Astrocyte (in vitro differentiated cells and primary cell): ENCODE data around the gene RFX1. TPM values are rescaled to one million over a fixed set of nuclear protein-coding genes. Genes with fewer than 3 reads are reported as not detected.

Experiments used
- DNase-seq: peaks from one replicate; pipeline ENCODE4 v3.0.0-alpha.2; 2010; ENCODE audit warnings: low read depth
- FAIRE-seq: peaks from 2 replicates; lab custom pipeline; 2011; peaks lifted over from hg19 to GRCh38; lab: Jason Lieb, UNC
- H2AFZ ChIP-seq: 2 replicates; pipeline ENCODE4 v1.6.0; 2012; ENCODE audit warnings: low read depth, low read length, inconsistent platforms
- H3K27ac ChIP-seq: 2 replicates; pipeline ENCODE4 v1.5.1; 2011; ENCODE audit warnings: low read depth, low read length, inconsistent platforms
- H3K27me3 ChIP-seq: 2 replicates; pipeline ENCODE4 v1.6.0; 2011; ENCODE audit warnings: low read length, inconsistent platforms; ENCODE audit not compliant: insufficient read depth
- H3K36me3 ChIP-seq: 2 replicates; pipeline ENCODE4 v1.5.1; 2011; ENCODE audit warnings: low read length, inconsistent platforms; ENCODE audit not compliant: insufficient read depth
- H3K4me1 ChIP-seq: 2 replicates; pipeline ENCODE4 v1.5.1; 2011; ENCODE audit warnings: low read length, inconsistent platforms; ENCODE audit not compliant: insufficient read depth
- H3K4me2 ChIP-seq: 2 replicates; pipeline ENCODE4 v1.6.0; 2012; ENCODE audit warnings: low read length, inconsistent platforms
- H3K4me3 ChIP-seq: 2 replicates; pipeline ENCODE4 v1.5.1; 2011; ENCODE audit warnings: low read depth, mild to moderate bottlenecking, low read length, inconsistent platforms; ENCODE audit not compliant: insufficient read depth
- H3K79me2 ChIP-seq: 2 replicates; pipeline ENCODE4 v1.6.0; 2012; ENCODE audit warnings: mild to moderate bottlenecking, low read length, inconsistent platforms; ENCODE audit not compliant: insufficient read depth
- H3K9ac ChIP-seq: 2 replicates; pipeline ENCODE4 v1.6.0; 2012; ENCODE audit warnings: mild to moderate bottlenecking, low read length, inconsistent platforms
- H3K9me3 ChIP-seq: 2 replicates; pipeline ENCODE4 v1.5.1; 2012; ENCODE audit warnings: low read depth, mild to moderate bottlenecking, low read length, inconsistent platforms; ENCODE audit not compliant: insufficient read depth
- H4K20me1 ChIP-seq: 2 replicates; pipeline ENCODE4 v1.6.0; 2012; ENCODE audit warnings: low read length, inconsistent platforms; ENCODE audit not compliant: insufficient read depth
- H3K27ac Mint-ChIP-seq: one replicate; pipeline ENCODE4 v1.8.0; 2021; ENCODE audit warnings: mild to moderate bottlenecking, mixed read lengths; ENCODE audit not compliant: unreplicated experiment
- H3K27me3 Mint-ChIP-seq: one replicate; pipeline ENCODE4 v1.8.0; 2021; ENCODE audit warnings: low read depth, mixed read lengths; ENCODE audit not compliant: unreplicated experiment
- H3K36me3 Mint-ChIP-seq: one replicate; pipeline ENCODE4 v1.8.0; 2021; ENCODE audit warnings: low read depth, mixed read lengths; ENCODE audit not compliant: unreplicated experiment
- H3K4me1 Mint-ChIP-seq: one replicate; pipeline ENCODE4 v1.8.0; 2021; ENCODE audit warnings: low read depth, mixed read lengths; ENCODE audit not compliant: unreplicated experiment
- H3K4me3 Mint-ChIP-seq: one replicate; pipeline ENCODE4 v1.8.0; 2021; ENCODE audit warnings: mild to moderate bottlenecking, moderate library complexity, mixed read lengths; ENCODE audit not compliant: unreplicated experiment
- H3K9me3 Mint-ChIP-seq: one replicate; pipeline ENCODE4 v1.8.0; 2021; ENCODE audit warnings: mild to moderate bottlenecking, mixed read lengths; ENCODE audit not compliant: unreplicated experiment
- CTCF ChIP-seq: IDR thresholded peaks from 2 replicates; pipeline ENCODE4 v1.5.1; 2011; ENCODE audit warnings: low read depth, mild to moderate bottlenecking, inconsistent platforms, low read length, moderate library complexity; ENCODE audit not compliant: insufficient read depth
- EZH2 ChIP-seq: IDR thresholded peaks from 2 replicates; pipeline ENCODE4 v1.6.1; 2012; ENCODE audit warnings: mild to moderate bottlenecking, low read length, inconsistent platforms; ENCODE audit not compliant: insufficient read depth
- total RNA-seq: library from RNA; stranded (reverse); gene quantifications from 2 replicates; pipeline ENCODE4 v1.2.1, GENCODE V29; 2021

RFX1 gene
- total RNA-seq, 1 donor from 2014 or later: 11.8 TPM

GRCh38 chr19:13913352-13913751 is 92.8 kb downstream of the RFX1 start:
- no peaks in the 10 kb centered on the region for H3K27me3 ChIP-seq
- H3K4me3 Mint-ChIP-seq: no peak overlapping the region
- H3K36me3 Mint-ChIP-seq: peaks cover 19% of the 10 kb centered on the region

More at GRCh38 chr19:13913352-13913751, 92.8 kb downstream of the RFX1 start:
- Mint-ChIP-seq H3K27me3 (no peaks in the 10 kb centered on the region), H3K27ac (no peak overlapping the region), H3K9me3 (no peaks in the 10 kb centered on the region), H3K4me1 (no peaks in the 10 kb centered on the region)
- DNase-seq (no peak), FAIRE-seq (no peak)
- Histone ChIP-seq H3K4me3 (no peak overlapping the region), H3K9ac (no peak overlapping the region), H4K20me1 (no peaks in the 10 kb centered on the region), H3K36me3 (no peaks in the 10 kb centered on the region), H3K27ac (no peak overlapping the region), H2AFZ (no peak overlapping the region), H3K9me3 (no peaks in the 10 kb centered on the region), H3K79me2 (no peaks in the 10 kb centered on the region), H3K4me2 (no peak overlapping the region), H3K4me1 (no peaks in the 10 kb centered on the region)
- no peak for TF ChIP-seq EZH2
- no peak for TF ChIP-seq CTCF

Other genes with a start within 250 kb of the RFX1 start
- gene MRI1, start 241.8 kb downstream of the RFX1 start, total RNA-seq: 25.8 and 26.6 TPM in 2 replicates
- gene C19orf53, start 231.9 kb downstream of the RFX1 start, total RNA-seq: 114 and 138 TPM in 2 replicates
- gene ZSWIM4, start 210.9 kb downstream of the RFX1 start, total RNA-seq: 9.5 and 10.6 TPM in 2 replicates
- gene NANOS3, start 129.2 kb downstream of the RFX1 start, total RNA-seq: 1.1 and 2.9 TPM in 2 replicates
- 0.68 and 0.91 TPM in 2 replicates for gene BRME1, start 100.2 kb downstream of the RFX1 start, total RNA-seq
- 22.6 and 27.3 TPM in 2 replicates for gene CC2D1A, start 100.1 kb downstream of the RFX1 start, total RNA-seq
- gene PODNL1, start 67.9 kb downstream of the RFX1 start, total RNA-seq: 3.3 and 3.7 TPM in 2 replicates
- 29.6 and 32.2 TPM in 2 replicates for gene DCAF15, start 53.8 kb downstream of the RFX1 start, total RNA-seq
- not detected in 2 replicates for gene RLN3, start 21.8 kb upstream of the RFX1 start, total RNA-seq
- 5.7 and 6.3 TPM in 2 replicates for gene IL27RA, start 25.4 kb upstream of the RFX1 start, total RNA-seq
- 1.2 and 1.6 TPM in 2 replicates for gene PALM3, start 55.8 kb upstream of the RFX1 start, total RNA-seq
- 0.70 and 0.79 TPM in 2 replicates for gene MISP3, start 66.5 kb upstream of the RFX1 start, total RNA-seq
- not detected in 2 replicates for gene C19orf67, start 79.5 kb upstream of the RFX1 start, total RNA-seq
- gene SAMD1, start 84.4 kb upstream of the RFX1 start, total RNA-seq: 36.8 and 41.7 TPM in 2 replicates
- gene PRKACA, start 111.4 kb upstream of the RFX1 start, total RNA-seq: 80.5 and 82.6 TPM in 2 replicates
- gene ASF1B, start 130.3 kb upstream of the RFX1 start, total RNA-seq: 1.1 and 1.9 TPM in 2 replicates
- 40.9 and 48.9 TPM in 2 replicates for gene ADGRL1, start 199.8 kb upstream of the RFX1 start, total RNA-seq